ENCODE results near the gene LRP3.
"Not testable (repeated sequence)": the region's sequence is repeated elsewhere in the genome, so short reads cannot be mapped to it uniquely, and the experiment has no call there.

The LRP3 gene

DNA sequence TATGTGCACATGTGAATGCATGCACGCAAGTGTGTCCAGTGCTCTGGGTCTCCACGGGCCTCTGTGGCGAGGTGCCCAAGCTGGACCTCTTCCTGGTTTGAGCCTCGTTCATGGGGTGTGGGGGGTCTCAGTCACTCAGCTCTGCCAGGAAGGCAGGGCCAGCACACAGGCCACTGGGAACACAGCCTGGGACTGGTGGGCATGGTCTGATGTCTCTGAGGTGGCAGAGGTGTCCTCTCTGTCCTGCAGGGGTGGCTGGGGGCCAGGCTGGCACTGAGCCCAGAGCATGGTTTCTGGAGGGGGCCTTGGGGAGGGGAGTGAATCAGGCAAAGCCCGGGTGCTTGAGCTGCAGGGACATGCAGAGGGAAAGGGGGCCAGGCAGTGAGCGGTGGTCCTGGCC, 9.4 kb downstream of the LRP3 start:
- DNase-seq, result no peak

DNA sequence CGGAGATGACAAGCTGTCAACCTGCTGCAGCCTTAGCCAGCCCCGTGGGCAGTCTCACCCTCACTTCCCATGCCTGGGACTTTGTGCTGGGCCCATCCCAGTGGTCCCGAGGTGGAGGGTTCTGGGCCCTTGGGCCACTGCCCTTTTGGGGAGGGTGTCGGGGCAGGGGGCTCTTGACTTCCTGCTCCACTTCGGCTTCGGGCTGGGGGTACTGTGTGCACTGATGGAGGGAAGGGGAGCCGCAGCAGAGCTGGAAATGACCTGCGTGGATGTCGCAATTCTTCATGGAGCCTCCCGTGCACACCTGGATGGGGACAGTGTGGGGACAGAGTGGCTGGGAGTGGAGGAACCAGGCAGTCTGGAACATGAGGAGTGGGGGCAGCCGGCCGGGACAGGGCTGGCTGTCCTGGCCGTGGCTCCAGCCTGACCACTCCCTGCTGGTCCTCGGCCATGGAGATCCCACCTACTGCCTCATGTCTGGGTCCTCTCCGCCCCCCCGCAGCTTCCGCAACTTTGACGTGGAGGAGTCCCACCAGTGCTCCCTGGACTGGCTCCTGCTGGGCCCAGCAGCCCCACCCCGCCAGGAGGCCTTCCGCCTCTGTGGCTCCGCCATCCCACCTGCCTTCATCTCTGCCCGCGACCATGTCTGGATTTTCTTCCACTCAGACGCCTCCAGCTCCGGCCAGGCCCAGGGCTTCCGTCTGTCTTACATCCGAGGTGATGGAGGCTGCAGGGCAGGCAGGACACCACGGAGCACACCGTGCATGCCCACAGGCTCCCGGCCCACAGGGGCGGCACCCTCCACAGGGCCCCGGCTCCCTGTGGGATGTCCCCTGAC, 10.2 kb downstream of the LRP3 start:
- DNase-seq, result no peak

DNA sequence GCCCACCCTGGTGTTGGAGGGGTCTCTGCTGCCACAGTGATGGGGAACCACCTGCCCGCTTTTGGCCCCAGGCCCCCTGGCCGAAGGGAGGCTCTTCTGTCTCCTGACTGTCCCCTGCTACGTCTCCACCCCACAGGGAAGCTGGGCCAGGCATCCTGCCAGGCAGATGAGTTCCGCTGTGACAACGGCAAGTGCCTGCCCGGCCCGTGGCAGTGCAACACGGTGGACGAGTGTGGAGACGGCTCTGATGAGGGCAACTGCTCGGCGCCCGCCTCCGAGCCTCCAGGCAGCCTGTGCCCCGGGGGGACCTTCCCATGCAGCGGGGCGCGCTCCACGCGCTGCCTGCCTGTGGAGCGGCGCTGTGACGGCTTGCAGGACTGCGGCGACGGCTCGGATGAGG, 11.0 kb downstream of the LRP3 start:
- no peak for DNase-seq

DNA sequence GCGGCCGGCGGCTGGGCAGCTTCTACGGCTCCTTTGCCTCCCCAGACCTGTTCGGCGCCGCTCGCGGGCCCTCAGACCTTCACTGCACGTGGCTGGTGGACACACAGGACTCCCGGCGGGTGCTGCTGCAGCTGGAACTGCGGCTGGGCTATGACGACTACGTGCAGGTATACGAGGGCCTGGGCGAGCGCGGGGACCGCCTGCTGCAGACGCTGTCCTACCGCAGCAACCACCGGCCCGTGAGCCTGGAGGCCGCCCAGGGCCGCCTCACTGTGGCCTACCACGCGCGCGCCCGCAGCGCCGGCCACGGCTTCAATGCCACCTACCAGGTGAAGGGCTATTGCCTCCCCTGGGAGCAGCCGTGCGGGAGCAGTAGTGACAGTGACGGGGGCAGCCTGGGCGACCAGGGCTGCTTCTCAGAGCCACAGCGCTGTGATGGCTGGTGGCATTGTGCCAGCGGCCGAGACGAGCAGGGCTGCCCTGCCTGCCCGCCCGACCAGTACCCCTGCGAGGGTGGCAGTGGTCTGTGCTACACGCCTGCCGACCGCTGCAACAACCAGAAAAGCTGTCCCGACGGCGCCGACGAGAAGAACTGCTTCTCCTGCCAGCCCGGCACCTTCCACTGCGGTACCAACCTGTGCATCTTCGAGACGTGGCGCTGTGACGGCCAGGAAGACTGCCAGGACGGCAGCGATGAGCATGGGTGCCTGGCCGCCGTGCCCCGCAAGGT, 11.6 kb downstream of the LRP3 start:
- DNase-seq, result no peak

DNA sequence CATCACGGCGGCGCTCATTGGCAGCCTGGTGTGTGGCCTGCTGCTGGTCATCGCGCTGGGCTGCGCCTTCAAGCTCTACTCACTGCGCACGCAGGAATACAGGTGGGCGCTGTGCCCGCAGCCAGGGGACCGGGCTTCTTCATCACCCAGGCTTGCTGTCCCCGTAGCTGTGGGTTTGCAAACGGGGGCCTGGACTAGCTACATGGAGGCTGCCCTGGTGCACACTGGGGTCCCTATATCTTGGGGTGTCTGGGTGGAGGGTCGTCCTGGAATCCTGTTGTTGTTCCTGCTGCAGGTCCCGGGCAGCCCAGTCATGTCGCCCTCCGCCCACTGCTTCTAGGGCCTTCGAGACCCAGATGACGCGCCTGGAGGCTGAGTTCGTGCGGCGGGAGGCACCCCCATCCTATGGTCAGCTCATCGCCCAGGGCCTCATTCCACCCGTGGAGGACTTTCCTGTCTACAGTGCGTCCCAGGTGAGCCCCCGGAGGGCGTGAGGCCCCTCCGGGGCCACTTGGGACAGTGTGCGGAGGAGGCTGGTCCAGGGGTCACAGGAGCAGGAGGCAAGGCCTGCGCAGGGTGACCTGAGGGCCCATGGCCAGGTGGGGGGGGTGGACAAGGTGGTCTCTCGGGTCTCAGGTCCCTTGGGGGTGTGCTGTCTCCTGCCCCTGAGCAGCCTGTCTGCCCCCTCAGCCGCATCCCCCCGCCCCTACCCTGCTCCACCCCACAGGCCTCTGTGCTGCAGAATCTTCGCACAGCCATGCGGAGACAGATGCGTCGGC, 12.3 kb downstream of the LRP3 start:
- no peak for DNase-seq

DNA sequence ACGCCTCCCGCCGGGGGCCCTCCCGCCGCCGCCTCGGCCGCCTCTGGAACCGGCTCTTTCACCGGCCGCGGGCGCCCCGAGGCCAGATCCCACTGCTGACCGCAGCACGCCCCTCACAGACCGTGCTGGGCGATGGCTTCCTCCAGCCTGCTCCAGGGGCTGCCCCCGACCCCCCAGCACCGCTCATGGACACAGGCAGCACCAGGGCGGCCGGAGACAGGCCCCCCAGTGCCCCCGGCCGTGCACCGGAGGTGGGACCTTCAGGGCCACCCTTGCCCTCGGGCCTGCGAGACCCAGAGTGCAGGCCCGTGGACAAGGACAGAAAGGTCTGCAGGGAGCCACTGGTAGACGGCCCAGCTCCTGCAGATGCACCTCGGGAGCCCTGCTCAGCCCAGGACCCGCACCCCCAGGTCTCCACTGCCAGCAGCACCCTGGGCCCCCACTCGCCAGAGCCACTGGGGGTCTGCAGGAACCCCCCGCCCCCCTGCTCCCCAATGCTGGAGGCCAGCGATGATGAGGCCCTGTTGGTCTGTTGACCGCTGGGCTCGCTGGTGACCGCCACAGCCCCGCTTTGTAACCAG, 13.0 kb downstream of the LRP3 start:
- no peak for DNase-seq

DNA sequence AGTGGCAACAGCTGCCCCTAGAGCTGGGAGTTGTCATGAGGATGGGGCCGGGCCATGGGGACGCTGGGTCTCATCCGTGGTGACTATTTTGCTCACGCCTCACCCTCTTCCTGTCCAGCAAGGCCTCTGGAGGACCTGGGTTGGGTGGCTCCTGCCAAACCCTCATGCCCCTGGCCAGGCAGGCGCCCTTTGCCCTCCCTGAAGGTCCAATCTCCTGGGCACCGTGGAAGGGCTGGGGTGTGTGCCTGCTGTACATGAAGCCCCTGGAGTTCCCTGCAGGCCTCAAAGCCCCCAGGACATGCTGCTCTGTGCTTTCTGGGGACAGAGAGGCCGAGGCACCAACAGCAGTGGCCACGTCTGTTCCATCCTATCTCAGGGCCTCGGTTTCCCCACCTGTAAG, 13.8 kb downstream of the LRP3 start:
- DNase-seq, result no peak

DNA sequence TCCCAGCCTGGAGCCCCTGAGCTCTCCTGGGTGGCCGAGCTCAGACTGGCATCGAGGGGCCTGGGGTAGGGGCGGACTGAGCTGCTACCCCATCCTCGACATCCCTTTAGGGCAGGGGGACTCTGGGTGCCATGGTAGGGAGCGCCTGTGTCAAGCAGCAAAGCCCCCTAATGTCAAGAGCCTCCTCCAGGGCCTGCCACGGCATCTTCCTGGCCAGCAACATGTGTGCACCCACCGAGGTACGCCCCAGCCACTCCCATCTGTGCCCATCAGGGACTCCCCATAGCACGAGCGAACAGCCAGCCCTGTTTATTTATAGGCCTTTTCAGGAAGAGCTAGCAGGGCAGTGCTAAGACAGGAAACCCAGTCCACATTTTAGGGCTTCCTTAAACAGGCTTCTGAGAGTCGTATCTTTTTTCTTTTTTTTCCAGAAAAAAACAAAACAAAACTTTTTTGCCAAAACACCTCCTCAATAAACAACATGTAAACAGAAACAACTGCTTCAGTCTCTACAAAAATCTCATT, 14.3 kb downstream of the LRP3 start:
- DNase-seq, result no peak

DNA sequence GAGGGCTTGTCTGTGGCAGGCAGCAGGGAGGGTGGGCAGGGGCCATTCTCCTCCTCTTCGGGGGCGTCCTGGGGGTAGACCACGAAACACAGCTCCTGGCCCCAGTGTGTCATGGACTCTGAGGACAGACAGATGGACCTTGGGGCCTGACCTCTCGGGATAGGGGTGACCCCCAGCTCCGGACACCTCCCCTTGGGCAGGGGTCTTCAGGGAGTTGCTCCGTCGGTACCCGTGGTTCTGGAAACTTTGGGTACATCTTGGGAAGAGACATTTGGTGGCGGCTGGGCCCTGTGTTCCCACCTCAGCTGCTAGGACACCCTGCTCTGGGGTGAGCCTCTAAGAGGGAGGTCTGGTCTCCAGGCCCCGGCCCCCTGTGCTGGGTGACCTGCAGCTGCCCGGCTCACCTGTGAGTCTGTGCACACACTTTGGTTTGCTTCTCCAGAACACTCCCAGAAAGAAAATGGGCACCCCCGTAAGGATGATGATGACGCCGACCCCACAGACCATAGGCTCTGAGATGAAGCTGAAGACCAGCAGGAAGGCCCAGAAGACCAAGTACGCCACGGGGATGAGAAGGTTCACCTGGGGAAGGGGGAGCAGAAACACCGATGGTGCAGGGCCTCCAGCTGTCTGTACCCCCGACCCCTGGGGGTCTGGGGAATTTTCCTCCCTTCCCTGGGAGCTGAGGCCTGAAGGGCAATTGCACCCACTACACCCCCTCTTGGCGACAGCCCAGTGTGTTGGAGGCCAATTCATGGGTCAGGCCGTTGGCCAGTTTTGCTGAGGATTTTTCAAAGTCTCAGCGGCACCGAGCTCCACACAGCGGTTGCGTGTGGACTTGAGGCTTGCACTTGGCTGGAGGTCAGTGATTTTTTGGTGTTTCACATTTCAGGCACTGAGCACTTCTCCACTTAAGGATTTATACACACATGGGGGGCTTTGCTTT, 15.0 kb downstream of the LRP3 start:
- DNase-seq, result no peak

DNA sequence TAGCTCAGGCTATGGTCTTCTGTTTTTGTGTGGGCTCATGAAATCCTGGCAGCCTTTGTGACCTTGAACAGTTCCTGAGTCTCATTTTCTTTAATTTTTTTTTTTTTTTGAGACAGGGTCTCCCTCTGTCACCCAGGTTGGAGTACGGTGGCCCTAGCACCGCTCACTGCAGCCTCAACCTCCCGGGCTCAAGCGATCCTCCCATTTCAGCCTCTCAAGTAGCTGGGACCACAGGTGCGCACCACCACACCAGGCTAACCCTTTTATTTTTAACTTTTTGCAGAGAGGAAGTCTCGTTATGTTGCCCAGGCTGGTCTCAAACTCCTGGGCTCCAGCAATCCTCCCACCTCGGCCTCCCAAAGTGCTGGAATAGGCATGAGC, 15.7 kb downstream of the LRP3 start:
- not testable (repeated sequence) for DNase-seq

DNA sequence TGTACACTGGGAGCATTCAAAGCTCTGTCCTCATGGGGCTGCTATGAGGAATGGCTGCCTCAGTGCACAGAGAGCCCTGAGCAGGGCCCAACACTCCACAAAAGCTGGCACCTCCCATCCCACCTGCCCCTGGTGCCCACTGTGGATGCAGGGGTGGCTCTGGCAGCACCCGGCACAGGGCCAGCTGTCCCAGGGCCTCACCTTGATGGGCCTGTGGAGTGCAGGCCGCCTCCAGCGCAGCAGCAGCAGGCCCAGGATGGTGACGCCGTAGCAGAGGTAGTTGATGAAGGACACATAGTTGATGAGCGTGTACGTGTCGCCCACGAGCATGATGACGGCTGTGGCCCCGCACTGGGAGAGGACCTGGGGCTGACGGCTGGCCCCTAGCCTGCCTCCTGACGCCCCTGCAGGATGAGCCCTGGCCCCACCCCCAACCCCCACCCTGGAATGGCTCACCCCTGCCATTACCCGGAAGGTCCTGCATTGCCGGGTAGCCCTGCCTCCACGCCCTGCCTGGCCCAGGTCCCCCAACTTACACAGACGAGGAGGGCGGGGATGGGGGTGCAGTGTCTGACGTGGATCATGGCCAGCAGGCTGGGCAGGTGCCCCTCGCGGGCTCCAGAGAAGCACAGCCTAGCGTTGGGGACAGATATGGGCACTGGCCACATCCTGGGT, 16.3 kb downstream of the LRP3 start:
- no peak for DNase-seq

DNA sequence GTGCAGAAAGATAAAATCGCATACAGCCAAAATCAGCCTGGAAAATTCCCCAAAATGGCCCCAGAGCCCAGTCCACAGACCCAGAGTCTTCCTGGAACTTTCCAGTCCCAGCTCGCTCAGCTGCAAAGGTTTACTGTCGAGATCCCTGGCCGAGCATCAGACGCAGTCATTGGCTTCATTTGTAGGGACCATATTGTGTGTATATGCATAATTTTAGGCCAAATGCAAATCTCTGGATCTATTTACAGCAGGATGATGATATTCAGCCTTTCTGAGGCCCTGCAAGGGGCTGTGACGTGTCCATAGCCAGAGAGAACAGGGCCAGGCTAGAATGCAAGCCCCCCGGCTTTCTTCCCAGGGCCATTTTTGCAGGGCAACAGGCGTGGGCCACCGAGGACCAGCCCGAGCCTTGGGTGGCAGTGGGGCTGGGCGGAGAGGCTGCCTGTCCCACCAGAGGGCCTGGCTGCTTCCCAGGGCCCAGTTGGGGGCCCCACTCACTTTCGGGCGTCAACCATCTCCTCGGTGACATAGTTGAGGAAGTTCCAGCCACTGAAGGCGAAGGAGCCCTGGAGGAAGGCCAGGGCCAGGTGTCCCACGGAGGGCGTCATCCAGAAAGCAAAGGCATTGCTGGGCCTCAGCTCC, 17.8 kb downstream of the LRP3 start:
- no peak for DNase-seq

DNA sequence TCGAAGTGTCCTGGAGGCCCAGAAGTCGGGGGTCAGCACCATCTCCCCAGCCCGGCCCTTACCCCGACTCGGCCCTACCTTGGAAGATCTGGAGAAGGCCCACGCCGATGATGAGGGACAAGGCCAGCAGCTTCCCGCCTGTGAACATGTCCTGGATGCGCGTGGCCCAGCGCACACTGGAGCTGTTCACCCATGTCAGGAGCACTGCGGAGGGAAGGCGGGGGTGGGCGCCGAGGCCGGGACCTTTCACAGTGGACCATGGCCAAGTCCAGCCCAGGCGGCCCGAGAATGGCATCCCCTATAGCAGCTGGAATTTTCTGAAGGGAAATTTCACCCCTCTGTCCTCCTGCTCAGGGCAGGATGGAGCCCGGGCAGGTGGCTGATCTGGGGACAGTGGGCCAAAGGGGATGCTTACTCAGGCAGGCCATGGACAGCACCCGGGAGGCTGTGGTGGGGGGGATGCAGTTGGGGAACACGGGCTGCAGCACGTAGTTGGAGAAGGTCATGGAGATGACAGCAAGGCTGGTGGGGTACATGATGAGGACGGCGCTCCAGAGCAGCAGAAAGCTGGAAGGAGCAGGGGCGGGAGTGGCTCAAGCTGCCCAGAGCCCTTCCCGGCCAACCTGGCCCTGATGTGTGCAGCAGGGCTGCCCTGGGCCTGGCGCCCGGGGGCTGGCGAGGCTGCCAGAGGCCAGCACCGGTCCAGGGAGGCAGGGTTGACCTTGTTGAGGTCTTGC, 18.5 kb downstream of the LRP3 start:
- DNase-seq, result no peak

DNA sequence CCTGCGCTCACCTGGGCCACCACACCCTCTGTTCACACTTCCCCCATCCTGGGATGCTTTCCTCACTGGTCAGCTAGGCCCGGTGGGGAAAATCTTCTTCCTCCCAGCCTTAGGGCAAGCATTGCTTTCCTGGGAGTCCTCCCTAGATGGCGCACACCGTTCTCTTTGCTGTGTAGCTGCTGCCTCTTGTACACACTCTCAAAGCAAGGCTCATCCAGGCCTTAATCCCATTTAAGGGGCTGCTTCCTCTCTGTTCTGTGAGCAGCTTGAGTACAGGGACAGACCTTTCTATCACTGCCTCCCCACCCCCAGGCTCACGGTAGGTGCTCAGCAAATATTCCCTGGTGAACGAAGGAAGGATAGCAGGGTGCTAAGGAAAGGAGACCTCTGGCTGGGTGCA, 20.5 kb downstream of the LRP3 start:
- no peak for DNase-seq

DNA sequence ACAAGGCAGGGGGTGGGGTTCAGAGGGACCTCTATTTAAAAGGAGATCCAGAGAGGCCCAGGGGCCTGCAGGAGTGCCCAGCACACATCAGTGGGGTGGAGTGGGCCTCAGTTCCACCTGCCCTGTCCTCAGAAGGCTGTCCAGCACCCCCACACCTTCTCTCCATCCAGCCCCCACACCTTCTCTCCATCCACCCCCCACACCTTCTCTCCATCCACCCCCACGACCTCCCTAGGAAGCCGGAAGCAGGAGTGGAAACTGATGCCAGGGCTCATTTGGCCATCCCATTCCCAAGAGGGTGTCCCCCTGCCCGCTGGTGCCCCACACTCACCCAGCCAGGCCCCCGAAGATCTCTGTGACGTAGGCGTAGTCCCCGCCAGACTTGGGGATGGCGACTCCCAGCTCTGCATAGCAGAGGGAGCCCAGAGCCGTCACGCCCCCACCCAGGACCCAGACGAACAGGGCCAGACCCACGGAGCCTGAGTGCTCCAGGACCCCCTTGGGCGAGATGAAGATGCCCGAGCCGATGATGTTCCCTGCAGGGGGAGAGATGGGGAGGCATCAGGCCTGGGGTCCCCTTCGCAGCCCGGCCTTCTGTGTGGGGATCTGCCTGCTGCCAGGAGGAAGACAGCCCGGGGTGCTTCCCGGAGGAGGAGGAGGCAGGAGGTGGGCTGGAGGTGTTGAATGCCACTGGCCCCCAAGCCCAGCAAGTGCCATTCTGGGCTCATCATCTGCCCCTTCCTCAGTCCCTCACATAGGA, 21.5 kb downstream of the LRP3 start:
- no peak for DNase-seq

DNA sequence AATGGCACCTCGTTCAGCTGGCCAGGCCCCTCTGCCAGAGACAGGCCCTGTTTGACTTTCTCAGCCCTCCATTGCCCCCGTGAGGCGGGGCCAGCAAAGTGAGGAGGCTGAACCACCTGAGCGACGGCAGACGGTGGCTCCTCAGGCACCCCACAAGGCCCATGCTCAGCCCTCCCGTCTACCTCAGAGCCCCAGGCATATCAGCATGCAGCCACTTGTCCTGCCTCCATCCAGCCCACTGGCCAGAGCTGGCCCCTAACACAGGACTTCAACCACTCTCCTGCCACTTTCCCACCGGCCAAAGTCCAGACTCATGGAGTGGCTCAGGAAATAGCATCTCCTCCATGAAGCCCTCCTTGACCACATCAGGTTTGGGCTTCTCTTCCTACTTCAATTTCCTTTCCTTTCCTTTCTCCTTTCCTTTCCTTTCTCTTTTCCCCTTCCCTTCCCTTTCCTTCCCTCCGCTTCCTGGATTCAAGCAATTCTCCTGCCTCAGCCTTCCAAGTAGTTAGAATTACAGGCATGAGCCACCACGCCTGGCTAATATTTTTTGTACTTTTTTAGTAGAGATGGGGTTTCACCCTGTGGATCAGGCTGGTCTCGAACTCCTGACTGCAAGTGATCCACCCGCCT, 22.2 kb downstream of the LRP3 start:
- no peak for DNase-seq

DNA sequence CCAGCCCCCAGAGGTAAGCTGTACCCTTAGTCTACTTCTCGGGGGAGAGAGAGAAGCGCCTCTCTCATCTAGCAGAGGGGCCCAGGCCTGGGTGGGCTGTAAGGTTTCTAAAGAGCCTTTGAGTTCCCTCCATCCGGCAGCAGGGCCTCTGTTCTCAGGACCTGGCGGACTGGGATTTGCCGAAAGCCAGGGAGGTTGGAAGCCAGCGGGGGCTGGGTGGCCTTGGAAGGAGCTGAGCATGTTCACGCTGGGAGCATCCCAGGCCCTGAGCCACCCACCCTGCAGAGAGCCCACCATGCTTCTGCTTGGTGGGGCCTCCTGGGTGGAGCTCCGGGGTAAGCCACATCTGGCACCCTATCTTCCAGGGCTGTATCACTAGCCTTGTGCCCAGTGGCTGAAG, 23.8 kb downstream of the LRP3 start:
- no peak for DNase-seq

DNA sequence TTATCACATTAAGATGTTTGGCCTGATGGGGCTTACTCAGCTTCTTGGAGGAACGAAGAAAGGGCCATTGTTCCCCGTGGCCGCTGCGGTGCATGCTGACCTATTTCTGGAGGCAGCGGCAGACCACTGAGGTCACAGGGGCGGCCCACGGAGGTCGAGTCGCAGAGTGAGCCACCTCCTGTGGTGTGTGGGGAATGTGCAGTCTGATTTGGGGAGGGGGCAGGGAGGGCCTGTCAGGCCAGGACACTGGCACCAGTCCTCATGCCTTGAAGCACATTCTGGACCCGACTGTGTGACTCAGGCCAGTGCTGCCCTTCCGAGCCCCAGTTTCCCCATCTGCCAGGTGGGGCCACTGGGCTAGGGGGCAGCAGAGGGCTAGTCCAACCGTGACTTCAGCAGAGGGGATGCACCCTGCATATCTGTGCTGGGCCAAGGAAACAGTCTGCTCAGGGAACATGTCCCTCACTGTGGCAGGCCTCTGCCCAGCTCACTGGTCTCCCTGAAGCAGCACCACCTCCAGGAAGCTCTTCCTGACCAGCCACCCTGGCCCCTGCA, 25.2 kb downstream of the LRP3 start:
- DNase-seq, result no peak
